Parathyroid adenoma (tissue), 2 donors: ENCODE results near the gene ALK.
A peak's percentile ranks its signal among the peaks of the same experiment; 100 is the strongest.

Source experiments
- H2AFZ ChIP-seq: fragments of 300-600 bp; sonication (generic); one replicate; pipeline ENCODE4 v1.7.0; 2017; ENCODE audit warnings: antibody characterized with exemption, mild to moderate bottlenecking
- H3K27ac ChIP-seq: fragments of 300-600 bp; sonication (generic); one replicate; pipeline ENCODE4 v1.7.0; 2017
- H3K27me3 ChIP-seq: fragments of 300-600 bp; sonication (generic); one replicate; pipeline ENCODE4 v1.7.0; 2017; ENCODE audit warnings: low read length; ENCODE audit not compliant: control insufficient read depth, insufficient read depth
- H3K36me3 ChIP-seq: fragments of 300-600 bp; sonication (generic); one replicate; pipeline ENCODE4 v1.7.0; 2017; ENCODE audit warnings: low read length; ENCODE audit not compliant: control insufficient read depth, insufficient read depth
- H3K4me1 ChIP-seq: fragments of 300-600 bp; sonication (generic); one replicate; pipeline ENCODE4 v1.7.0; 2017; ENCODE audit warnings: control low read depth
- H3K4me2 ChIP-seq: fragments of 300-600 bp; sonication (generic); one replicate; pipeline ENCODE4 v1.7.0; 2017; ENCODE audit warnings: low read length
- H3K4me3 ChIP-seq: fragments of 300-600 bp; sonication (generic); one replicate; pipeline ENCODE4 v1.7.0; 2017; ENCODE audit warnings: low read depth, low read length
- H3K79me2 ChIP-seq: fragments of 300-600 bp; sonication (generic); one replicate; pipeline ENCODE4 v1.7.0; 2017; ENCODE audit warnings: control low read depth
- H3K9ac ChIP-seq: fragments of 300-600 bp; sonication (generic); one replicate; pipeline ENCODE4 v1.7.0; 2017; ENCODE audit warnings: mild to moderate bottlenecking
- H3K9me3 ChIP-seq: fragments of 300-600 bp; sonication (generic); one replicate; pipeline ENCODE4 v1.7.0; 2017; ENCODE audit warnings: low read length; ENCODE audit not compliant: control insufficient read depth
- TF ChIP-seq, protein P1 (sequence below): fragments of 300-600 bp; sonication (generic); IDR thresholded peaks from one replicate; pipeline ENCODE4 v1.7.0; 2017; ENCODE audit warnings: antibody characterized with exemption, mild to moderate bottlenecking
- donor health status: primary hyperparathyroidism.

Gene ALK

DNA sequence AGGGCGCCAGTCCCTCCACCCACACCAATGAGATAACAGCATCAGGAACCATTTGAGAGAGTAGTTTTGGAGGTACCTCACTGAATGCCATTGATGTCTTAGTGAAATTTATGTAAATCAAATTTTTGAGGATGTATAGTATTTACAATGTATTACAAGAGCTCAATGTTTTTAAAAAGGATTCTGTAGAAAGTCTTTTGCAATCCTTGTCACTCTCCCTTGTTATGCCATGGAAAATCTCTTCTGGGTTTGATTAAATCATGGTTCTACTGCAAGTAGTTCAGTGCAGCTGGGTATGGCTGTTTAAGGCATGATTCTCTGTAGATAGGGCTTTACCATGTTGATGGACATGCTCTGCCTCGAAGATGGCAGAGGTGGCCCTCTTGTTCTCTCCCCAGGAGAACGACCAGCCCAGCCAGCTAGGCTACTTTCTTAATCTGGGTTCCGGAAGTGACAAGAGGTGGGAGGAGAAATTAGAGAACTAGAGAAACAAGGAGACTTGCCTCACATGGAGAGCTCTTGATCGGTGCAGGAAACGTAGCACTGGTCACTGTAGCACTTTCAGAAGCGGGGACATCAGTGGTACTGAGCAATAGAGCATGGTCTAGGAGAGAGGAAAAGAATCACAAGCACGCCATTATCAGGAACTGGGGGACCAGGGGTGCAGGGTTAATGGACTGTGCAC lies 603.4 kb downstream of the ALK start:
- Histone ChIP-seq H3K4me2 (no peak overlapping the region), H2AFZ (no peak overlapping the region), H3K79me2 (no peaks in the 10 kb centered on the region), H3K27ac (no peak overlapping the region), H3K36me3 (no peaks in the 10 kb centered on the region), H3K9me3 (no peaks in the 10 kb centered on the region), H3K9ac (no peak overlapping the region), H3K27me3 (no peaks in the 10 kb centered on the region), H3K4me3 (no peak overlapping the region), H3K4me1 (no peaks in the 10 kb centered on the region)
- TF ChIP-seq, protein P1, sequence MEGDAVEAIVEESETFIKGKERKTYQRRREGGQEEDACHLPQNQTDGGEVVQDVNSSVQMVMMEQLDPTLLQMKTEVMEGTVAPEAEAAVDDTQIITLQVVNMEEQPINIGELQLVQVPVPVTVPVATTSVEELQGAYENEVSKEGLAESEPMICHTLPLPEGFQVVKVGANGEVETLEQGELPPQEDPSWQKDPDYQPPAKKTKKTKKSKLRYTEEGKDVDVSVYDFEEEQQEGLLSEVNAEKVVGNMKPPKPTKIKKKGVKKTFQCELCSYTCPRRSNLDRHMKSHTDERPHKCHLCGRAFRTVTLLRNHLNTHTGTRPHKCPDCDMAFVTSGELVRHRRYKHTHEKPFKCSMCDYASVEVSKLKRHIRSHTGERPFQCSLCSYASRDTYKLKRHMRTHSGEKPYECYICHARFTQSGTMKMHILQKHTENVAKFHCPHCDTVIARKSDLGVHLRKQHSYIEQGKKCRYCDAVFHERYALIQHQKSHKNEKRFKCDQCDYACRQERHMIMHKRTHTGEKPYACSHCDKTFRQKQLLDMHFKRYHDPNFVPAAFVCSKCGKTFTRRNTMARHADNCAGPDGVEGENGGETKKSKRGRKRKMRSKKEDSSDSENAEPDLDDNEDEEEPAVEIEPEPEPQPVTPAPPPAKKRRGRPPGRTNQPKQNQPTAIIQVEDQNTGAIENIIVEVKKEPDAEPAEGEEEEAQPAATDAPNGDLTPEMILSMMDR = no peak

- H3K4me3 ChIP-seq = no peak overlapping the region
- no peaks in the 10 kb centered on the region for H3K4me1 ChIP-seq
- H3K27ac ChIP-seq = no peak overlapping the region
- H2AFZ ChIP-seq = no peak overlapping the region
- TF ChIP-seq, protein P1 = no peak
- H3K36me3 ChIP-seq = no peaks in the 10 kb centered on the region
- no peak overlapping the region for H3K9ac ChIP-seq
- H3K79me2 ChIP-seq = no peaks in the 10 kb centered on the region
- no peak overlapping the region for H3K4me2 ChIP-seq
- H3K27me3 ChIP-seq = no peaks in the 10 kb centered on the region
- H3K9me3 ChIP-seq = no peaks in the 10 kb centered on the region
Measured at GRCh38 chr2:29317077-29317517, 604.3 kb downstream of the ALK start.

GRCh38 chr2:29314816-29315571 lies 606.4 kb downstream of the ALK start:
- Histone ChIP-seq H3K27ac (no peak overlapping the region), H3K36me3 (no peaks in the 10 kb centered on the region), H3K79me2 (no peaks in the 10 kb centered on the region), H3K9me3 (no peaks in the 10 kb centered on the region), H3K4me2 (no peak overlapping the region), H3K9ac (no peak overlapping the region), H3K4me1 (no peaks in the 10 kb centered on the region), H3K4me3 (no peak overlapping the region), H3K27me3 (no peaks in the 10 kb centered on the region), H2AFZ (peak overlapping the region; percentile 23)
- TF ChIP-seq, protein P1 = no peak

DNA sequence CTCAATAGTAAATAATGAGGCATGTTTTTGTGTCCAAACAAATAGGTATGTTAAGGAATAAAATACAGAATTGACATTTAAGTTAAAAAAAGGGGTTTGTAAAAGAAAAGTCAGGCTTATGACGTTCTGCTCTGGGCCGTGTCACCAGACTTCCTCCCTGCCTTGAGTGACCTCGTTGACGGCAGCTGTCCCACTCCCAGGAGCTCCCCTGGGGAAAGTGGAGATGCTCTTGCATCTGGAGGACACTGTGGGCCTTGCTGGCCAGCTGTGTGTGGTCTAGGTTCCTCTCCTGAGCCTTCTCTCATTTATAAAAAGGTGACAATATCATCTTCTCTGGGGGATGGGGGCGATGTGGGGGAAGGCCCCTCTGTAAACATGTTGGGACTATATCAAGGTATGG lies 609.9 kb downstream of the ALK start:
- TF ChIP-seq, protein P1 = no peak

More for the DNA sequence above, 609.9 kb downstream of the ALK start:
- H3K79me2 ChIP-seq = no peaks in the 10 kb centered on the region
- H3K9ac ChIP-seq = no peak overlapping the region
- no peak overlapping the region for H3K27ac ChIP-seq
- no peaks in the 10 kb centered on the region for H3K9me3 ChIP-seq
- no peak overlapping the region for H2AFZ ChIP-seq
- no peaks in the 10 kb centered on the region for H3K27me3 ChIP-seq
- peaks cover 27% of the 10 kb centered on the region for H3K4me1 ChIP-seq
- H3K4me2 ChIP-seq = no peak overlapping the region
- H3K36me3 ChIP-seq = no peaks in the 10 kb centered on the region
- no peak overlapping the region for H3K4me3 ChIP-seq
